H1 (cell line): Measurements from ENCODE around the gene ACTL6A. TPM values are rescaled to one million over a fixed set of nuclear protein-coding genes. Genes with fewer than 3 reads are reported as not detected.
A peak's percentile ranks its signal among the peaks of the same experiment; 100 is the strongest.

Experiments
- BCL11A ChIP-seq, 2 experiments: IDR thresholded peaks; one replicate each; pipeline ENCODE4 v1.6.1; 2011; ENCODE audit warnings: low read depth in 2 of 2, low read length in 2 of 2, mild to moderate bottlenecking in 2 of 2
- CBX5 ChIP-seq: fragments of 300-800, 300-1000 bp; sonication (generic); IDR thresholded peaks from 2 replicates; pipeline ENCODE4 v1.7.1; 2016; ENCODE audit warnings: antibody characterized with exemption, low read length, low read depth
- CEBPB ChIP-seq: IDR thresholded peaks from 2 replicates; pipeline ENCODE4 v1.6.1; 2012; ENCODE audit warnings: low read depth, low read length
- CREB1 ChIP-seq: IDR thresholded peaks from 2 replicates; pipeline ENCODE4 v1.6.1; 2012; ENCODE audit warnings: inconsistent platforms
- CTBP2 ChIP-seq: IDR thresholded peaks from 2 replicates; pipeline ENCODE4 v1.7.0; 2011; ENCODE audit warnings: borderline replicate concordance, mild to moderate bottlenecking, moderate library complexity, mixed read lengths, low read length; ENCODE audit not compliant: insufficient read depth, insufficient read length
- EP300 ChIP-seq, 2 experiments: IDR thresholded peaks; 1 replicate in 1 of 2; 2 replicates in 1 of 2; pipeline ENCODE4 v1.6.1; 2011 to 2012; ENCODE audit warnings: low read depth in 2 of 2, low read length in 2 of 2, mild to moderate bottlenecking in 2 of 2, borderline replicate concordance in 1 of 2, inconsistent platforms in 1 of 2, moderate library complexity in 1 of 2
- EZH2 ChIP-seq: fragments of 200-600 bp; sonication (generic); IDR thresholded peaks from 2 replicates; pipeline ENCODE4 v1.7.1; 2012; ENCODE audit warnings: low read depth, mild to moderate bottlenecking, moderate library complexity, low read length, inconsistent platforms; ENCODE audit not compliant: severe bottlenecking
- FOSL1 ChIP-seq: IDR thresholded peaks from 2 replicates; pipeline ENCODE4 v1.6.1; 2011; ENCODE audit warnings: mild to moderate bottlenecking, low read depth, low read length, moderate library complexity; ENCODE audit not compliant: insufficient read depth
- GABPA ChIP-seq: IDR thresholded peaks from 2 replicates; pipeline ENCODE4 v1.6.1; 2011; ENCODE audit warnings: mild to moderate bottlenecking, low read length, moderate library complexity, borderline replicate concordance; ENCODE audit not compliant: insufficient read depth
- GTF2F1 ChIP-seq: IDR thresholded peaks from 2 replicates; pipeline ENCODE4 v1.6.1; 2012; ENCODE audit warnings: low read depth, low read length, improper control_type of control experiment, borderline replicate concordance
- HDAC2 ChIP-seq, 2 experiments: fragments of 300-600 bp in 1 of 2; sonication (generic) in 1 of 2; IDR thresholded peaks; 2 replicates each; pipeline ENCODE4 v1.6.1; 2011 to 2012; ENCODE audit warnings: low read depth in 2 of 2, low read length in 2 of 2, mild to moderate bottlenecking in 2 of 2, moderate library complexity in 2 of 2, borderline replicate concordance in 1 of 2, inconsistent platforms in 1 of 2
- HDAC6 ChIP-seq: IDR thresholded peaks from one replicate; pipeline ENCODE4 v1.7.1; 2012; ENCODE audit warnings: low read depth, mild to moderate bottlenecking, inconsistent platforms, low read length, moderate library complexity
- KDM5A ChIP-seq: fragments of 200-600 bp; IDR thresholded peaks from 2 replicates; pipeline ENCODE4 v1.7.1; 2012; ENCODE audit warnings: mild to moderate bottlenecking, low read length, inconsistent platforms, mixed read lengths
- NANOG ChIP-seq: IDR thresholded peaks from 2 replicates; pipeline ENCODE4 v1.6.1; 2011; ENCODE audit warnings: low read length, low read depth, mild to moderate bottlenecking, inconsistent platforms; ENCODE audit not compliant: insufficient read depth, poor library complexity, severe bottlenecking
- PHF8 ChIP-seq: fragments of 200-600 bp; sonication (generic); conservative IDR thresholded peaks from 2 replicates; pipeline ENCODE4 v1.7.1; 2012; ENCODE audit warnings: low read depth, mild to moderate bottlenecking, inconsistent platforms, low read length, moderate library complexity
- POLR2A ChIP-seq, 2 experiments: IDR thresholded peaks; 1 replicate in 1 of 2; 2 replicates in 1 of 2; pipeline ENCODE4 v1.6.1; 2011; ENCODE audit warnings: low read depth in 2 of 2, low read length in 2 of 2, mild to moderate bottlenecking in 2 of 2; ENCODE audit errors: control extremely low read depth in 1 of 2
- RFX5 ChIP-seq: IDR thresholded peaks from 2 replicates; pipeline ENCODE4 v1.6.1; 2011; ENCODE audit warnings: low read depth, low read length, improper control_type of control experiment, borderline replicate concordance
- SIN3A ChIP-seq, 2 experiments: IDR thresholded peaks in 1 of 2; conservative IDR thresholded peaks in 1 of 2; 2 replicates each; pipeline ENCODE4 v1.6.1; 2011 to 2012; ENCODE audit warnings: low read length in 2 of 2, improper control_type of control experiment in 1 of 2, low read depth in 1 of 2, mild to moderate bottlenecking in 1 of 2
- SIX5 ChIP-seq: IDR thresholded peaks from 2 replicates; pipeline ENCODE4 v1.6.1; 2011; ENCODE audit warnings: mild to moderate bottlenecking, low read depth, low read length
- SP1 ChIP-seq: IDR thresholded peaks from 2 replicates; pipeline ENCODE4 v1.6.1; 2011; ENCODE audit warnings: low read depth, low read length
- SUZ12 ChIP-seq: fragments of 200-600 bp; sonication (generic); IDR thresholded peaks from 2 replicates; pipeline ENCODE4 v1.6.1; 2012; ENCODE audit warnings: mild to moderate bottlenecking, inconsistent platforms, low read length, moderate library complexity, mixed read lengths
- polyA plus RNA-seq, 7 experiments: library from polyadenylated mRNA; depleted of rRNA in 3 of 7; stranded (reverse) in 5 of 7; unstranded in 2 of 7; fragments of >200 nt in 5 of 7; fragments of 200-250 nt in 2 of 7; gene quantifications; 1 replicate in 5 of 7; 2 replicates in 1 of 7; 4 replicates in 1 of 7; pipeline versions ENCODE4 v1.2.1 to v1.2.3, GENCODE V29; 2011 to 2013; ENCODE audit warnings: missing spikeins in 2 of 7, mixed read lengths in 2 of 7
- total RNA-seq: library from RNA; stranded (reverse); fragmentation: NEBNext Ultra II Directional; extraction: Animal tissue kit (Norgen Biotek cat#: 25700); gene quantifications from 2 replicates; pipeline ENCODE4 v1.2.1, GENCODE V29; 2021
- TF ChIP-seq, protein P1 (sequence below): IDR thresholded peaks from 2 replicates; pipeline ENCODE4 v1.6.1; 2011; ENCODE audit warnings: low read length, improper control_type of control experiment

ACTL6A gene
- total and polyA plus RNA-seq, 2 of the 8 experiments (the other 6 are each of a cell fraction or from before 2014, with no cell fraction given) = 76.9 to 99.5 TPM

- TF ChIP-seq, protein P1, sequence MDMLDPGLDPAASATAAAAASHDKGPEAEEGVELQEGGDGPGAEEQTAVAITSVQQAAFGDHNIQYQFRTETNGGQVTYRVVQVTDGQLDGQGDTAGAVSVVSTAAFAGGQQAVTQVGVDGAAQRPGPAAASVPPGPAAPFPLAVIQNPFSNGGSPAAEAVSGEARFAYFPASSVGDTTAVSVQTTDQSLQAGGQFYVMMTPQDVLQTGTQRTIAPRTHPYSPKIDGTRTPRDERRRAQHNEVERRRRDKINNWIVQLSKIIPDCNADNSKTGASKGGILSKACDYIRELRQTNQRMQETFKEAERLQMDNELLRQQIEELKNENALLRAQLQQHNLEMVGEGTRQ = no peak
- TF ChIP-seq GABPA (peak; percentile 95), SP1 (peak; percentile 60; the same call in 1 of the 2 replicates), PHF8 (peak; percentile 95), HDAC2 (IDR thresholded peaks at IDR 0.05; ENCODE audit: borderline replicate concordance in 1 of 2, low read depth in 2 of 2, low read length in 2 of 2) (peak in 1 of 2 experiments; percentile 81; a peak in 2 of 4 replicates), FOSL1 (no peak), CEBPB (no peak), HDAC6 (no peak), CTBP2 (no peak), SIN3A (conservative IDR thresholded peaks at IDR 0.05 in 1 of 2, IDR thresholded peaks at IDR 0.05 in 1 of 2; ENCODE audit: low read depth in 1 of 2, low read length in 2 of 2) (peak; percentile 49 to 83; a peak in 3 of 4 replicates), POLR2A (IDR thresholded peaks at IDR 0.05; ENCODE audit: control extremely low read depth in 1 of 2, low read depth in 2 of 2, low read length in 2 of 2) (peak; percentile 99), SUZ12 (no peak), EP300 (IDR thresholded peaks at IDR 0.05; ENCODE audit: borderline replicate concordance in 1 of 2, low read depth in 2 of 2, low read length in 2 of 2) (no peak), CREB1 (peak; percentile 94), BCL11A (IDR thresholded peaks at IDR 0.05; ENCODE audit: low read depth in 2 of 2, low read length in 2 of 2) (no peak), RFX5 (no peak), NANOG (no peak), CBX5 (no peak), GTF2F1 (peak; percentile 59; the same call in 1 of the 2 replicates), EZH2 (no peak), KDM5A (peak; percentile 97), SIX5 (peak; percentile 41)
These were observed 41.8 kb downstream of the ACTL6A start, which contains the start of the genes MRPL47 and NDUFB5 (continued) for GRCh38 chr3:179604321-179605078.
